Osteoblast (primary cell): ENCODE measurements around the gene DIRAS1. TPM values are rescaled to one million over a fixed set of nuclear protein-coding genes. Genes with fewer than 3 reads are reported as not detected.

Experiments
- DNase-seq: peaks from one replicate; pipeline ENCODE4 v3.0.0; 2011; ENCODE audit warnings: low spot score, mixed read lengths; ENCODE audit not compliant: insufficient read length; ENCODE audit errors: missing footprints
- H2AFZ ChIP-seq: 2 replicates; pipeline ENCODE4 v1.6.0; 2011; ENCODE audit warnings: mild to moderate bottlenecking, low read length
- H3K27ac ChIP-seq: 2 replicates; pipeline ENCODE4 v1.5.1; 2011; ENCODE audit warnings: mild to moderate bottlenecking, low read depth, low read length, moderate library complexity
- H3K27me3 ChIP-seq: 2 replicates; pipeline ENCODE4 v1.6.0; 2012; ENCODE audit warnings: mild to moderate bottlenecking, control low read depth, inconsistent platforms, low read length, moderate library complexity; ENCODE audit not compliant: insufficient read depth
- H3K36me3 ChIP-seq: 2 replicates; pipeline ENCODE4 v1.5.1; 2011; ENCODE audit warnings: mild to moderate bottlenecking, low read length, control low read depth, moderate library complexity; ENCODE audit not compliant: insufficient read depth
- H3K4me1 ChIP-seq: 2 replicates; pipeline ENCODE4 v1.5.1; 2011; ENCODE audit warnings: mild to moderate bottlenecking, low read length, control low read depth, moderate library complexity; ENCODE audit not compliant: insufficient read depth
- H3K4me2 ChIP-seq: 2 replicates; pipeline ENCODE4 v1.6.0; 2011; ENCODE audit warnings: mild to moderate bottlenecking, low read length; ENCODE audit not compliant: insufficient read depth
- H3K4me3 ChIP-seq: fragments of 200-600 bp; sonication (generic); 3 replicates; pipeline ENCODE4 v1.5.1; 2012; ENCODE audit warnings: mild to moderate bottlenecking, low read length, inconsistent platforms; ENCODE audit not compliant: insufficient read depth
- H3K79me2 ChIP-seq: 2 replicates; pipeline ENCODE4 v1.6.0; 2012; ENCODE audit warnings: mild to moderate bottlenecking, low read length, control low read depth, inconsistent platforms; ENCODE audit not compliant: insufficient read depth
- H3K9me3 ChIP-seq: 2 replicates; pipeline ENCODE4 v1.5.1; 2011; ENCODE audit warnings: low read depth, low read length, control low read depth
- H4K20me1 ChIP-seq: 2 replicates; pipeline ENCODE4 v1.6.0; 2012; ENCODE audit warnings: mild to moderate bottlenecking, low read length, control low read depth; ENCODE audit not compliant: insufficient read depth
- total RNA-seq: library from RNA; depleted of rRNA; stranded (reverse); fragments of >200 nt; gene quantifications from 2 replicates; pipeline ENCODE4 v1.2.3, GENCODE V29; 2012
- TF ChIP-seq, protein P1 (sequence below): IDR thresholded peaks from 2 replicates; pipeline ENCODE4 v1.5.1; 2011; ENCODE audit warnings: mild to moderate bottlenecking, low read depth, low read length, moderate library complexity; ENCODE audit errors: extremely low read depth

DIRAS1 gene
- total RNA-seq, 1 donor: 14.8 TPM

DNA sequence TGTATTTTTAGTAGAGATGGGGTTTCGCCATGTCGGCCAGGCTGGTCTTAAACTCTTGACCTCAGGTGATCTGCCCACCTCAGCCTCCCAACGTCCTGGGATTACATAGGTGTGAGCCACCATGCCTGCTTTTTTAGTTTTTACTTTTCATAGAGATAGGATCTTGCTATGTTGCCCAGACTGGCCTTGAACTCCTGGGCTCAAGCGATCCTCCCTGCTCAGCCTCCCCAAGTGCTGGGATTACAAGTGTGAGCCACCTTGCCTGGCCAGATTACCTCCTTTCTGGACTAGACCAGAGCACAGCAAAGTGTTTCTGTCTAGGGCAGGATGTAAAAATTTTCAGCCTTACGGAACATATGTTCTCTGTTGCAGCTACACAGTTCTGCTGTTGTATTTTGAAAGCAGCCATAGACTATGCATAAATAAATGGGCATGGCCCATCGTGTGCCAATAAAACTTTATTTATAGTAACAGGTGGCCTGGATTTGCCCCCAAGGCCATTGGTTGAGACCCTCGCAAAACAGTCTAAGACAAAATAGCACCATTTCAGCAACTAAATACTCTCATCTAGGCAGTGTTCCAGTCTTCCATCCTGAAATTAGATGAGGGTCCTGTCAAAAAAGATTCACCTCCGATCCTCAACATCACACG is 54.7 kb downstream of the DIRAS1 start:
- Histone ChIP-seq H2AFZ (no peak overlapping the region), H4K20me1 (no peaks in the 10 kb centered on the region)
- no peak for DNase-seq

DNA sequence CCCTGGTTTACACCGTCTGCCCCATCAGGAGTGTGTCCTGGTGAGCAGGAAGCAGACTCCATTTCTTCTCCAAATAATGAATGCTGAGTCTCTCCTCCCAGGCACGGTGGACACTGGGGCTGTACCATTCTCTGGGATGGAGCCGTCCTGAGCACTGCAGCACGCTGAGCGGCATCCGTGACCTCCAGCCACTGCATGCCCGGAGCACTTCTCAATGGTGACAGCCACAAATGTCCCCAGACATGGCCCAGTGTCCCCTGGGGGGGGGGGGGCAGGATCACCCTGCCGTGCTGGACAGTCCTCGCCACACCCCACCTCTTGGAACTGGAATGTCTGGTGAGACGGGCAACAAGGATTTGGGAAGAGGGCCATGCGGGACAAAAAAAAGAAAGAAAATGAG is 56.1 kb downstream of the DIRAS1 start:
- Histone ChIP-seq H3K79me2 (no peaks in the 10 kb centered on the region), H3K27ac (no peak overlapping the region), H4K20me1 (no peaks in the 10 kb centered on the region), H3K27me3 (peaks cover 3% of the 10 kb centered on the region), H3K36me3 (no peaks in the 10 kb centered on the region), H2AFZ (no peak overlapping the region), H3K4me1 (no peaks in the 10 kb centered on the region), H3K4me3 (no peak overlapping the region), H3K9me3 (no peaks in the 10 kb centered on the region), H3K4me2 (no peak overlapping the region)
- TF ChIP-seq, protein P1, sequence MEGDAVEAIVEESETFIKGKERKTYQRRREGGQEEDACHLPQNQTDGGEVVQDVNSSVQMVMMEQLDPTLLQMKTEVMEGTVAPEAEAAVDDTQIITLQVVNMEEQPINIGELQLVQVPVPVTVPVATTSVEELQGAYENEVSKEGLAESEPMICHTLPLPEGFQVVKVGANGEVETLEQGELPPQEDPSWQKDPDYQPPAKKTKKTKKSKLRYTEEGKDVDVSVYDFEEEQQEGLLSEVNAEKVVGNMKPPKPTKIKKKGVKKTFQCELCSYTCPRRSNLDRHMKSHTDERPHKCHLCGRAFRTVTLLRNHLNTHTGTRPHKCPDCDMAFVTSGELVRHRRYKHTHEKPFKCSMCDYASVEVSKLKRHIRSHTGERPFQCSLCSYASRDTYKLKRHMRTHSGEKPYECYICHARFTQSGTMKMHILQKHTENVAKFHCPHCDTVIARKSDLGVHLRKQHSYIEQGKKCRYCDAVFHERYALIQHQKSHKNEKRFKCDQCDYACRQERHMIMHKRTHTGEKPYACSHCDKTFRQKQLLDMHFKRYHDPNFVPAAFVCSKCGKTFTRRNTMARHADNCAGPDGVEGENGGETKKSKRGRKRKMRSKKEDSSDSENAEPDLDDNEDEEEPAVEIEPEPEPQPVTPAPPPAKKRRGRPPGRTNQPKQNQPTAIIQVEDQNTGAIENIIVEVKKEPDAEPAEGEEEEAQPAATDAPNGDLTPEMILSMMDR: no peak
- DNase-seq: peak; percentile 44

More for the DNA sequence above, 54.7 kb downstream of the DIRAS1 start:
- no peaks in the 10 kb centered on the region for H3K36me3 ChIP-seq
- H3K4me3 ChIP-seq: no peak overlapping the region
- H3K4me2 ChIP-seq: no peak overlapping the region
- H3K79me2 ChIP-seq: no peaks in the 10 kb centered on the region
- peaks cover 3% of the 10 kb centered on the region for H3K27me3 ChIP-seq
- H3K9me3 ChIP-seq: no peaks in the 10 kb centered on the region
- no peak overlapping the region for H3K27ac ChIP-seq
- H3K4me1 ChIP-seq: no peaks in the 10 kb centered on the region
- TF ChIP-seq, protein P1: no peak

Other genes starting within 250 kb of the DIRAS1 start
- 41.8 and 46.3 TPM in 2 replicates for gene GADD45B, start 245.2 kb downstream of the DIRAS1 start, total RNA-seq
- 0.29 and 0.72 TPM in 2 replicates for gene GNG7, start 18.7 kb downstream of the DIRAS1 start, total RNA-seq
- 33.0 and 33.7 TPM in 2 replicates for gene SLC39A3, start 18.6 kb upstream of the DIRAS1 start, total RNA-seq
- 35.9 and 38.7 TPM in 2 replicates for gene SGTA, start 61.9 kb upstream of the DIRAS1 start, total RNA-seq
- 45.6 and 49.5 TPM in 2 replicates for gene THOP1, start 64.1 kb upstream of the DIRAS1 start, total RNA-seq
- 5.6 and 5.8 TPM in 2 replicates for gene ZNF554, start 98.5 kb upstream of the DIRAS1 start, total RNA-seq
- gene ZNF555, start 120.1 kb upstream of the DIRAS1 start, total RNA-seq: 6.2 and 8.0 TPM in 2 replicates
- gene ZNF556, start 146.0 kb upstream of the DIRAS1 start, total RNA-seq: not detected in 2 replicates
- 5.4 and 6.5 TPM in 2 replicates for gene ZNF57, start 179.6 kb upstream of the DIRAS1 start, total RNA-seq
- 3.5 and 5.8 TPM in 2 replicates for gene ZNF77, start 223.6 kb upstream of the DIRAS1 start, total RNA-seq